ENCODE data around the gene SYCN.
A peak's percentile ranks its signal among the peaks of the same experiment; 100 is the strongest.
"Not testable (repeated sequence)": the region's sequence is repeated elsewhere in the genome, so short reads cannot be mapped to it uniquely, and the experiment has no call there.

Gene SYCN

GRCh38 chr19:39223703-39224279, 19.7 kb upstream of the SYCN start:
- peak; percentile 67 for DNase-seq

- not testable (repeated sequence) for DNase-seq
These were observed 15.0 kb upstream of the SYCN start for GRCh38 chr19:39219108-39219507.

DNA sequence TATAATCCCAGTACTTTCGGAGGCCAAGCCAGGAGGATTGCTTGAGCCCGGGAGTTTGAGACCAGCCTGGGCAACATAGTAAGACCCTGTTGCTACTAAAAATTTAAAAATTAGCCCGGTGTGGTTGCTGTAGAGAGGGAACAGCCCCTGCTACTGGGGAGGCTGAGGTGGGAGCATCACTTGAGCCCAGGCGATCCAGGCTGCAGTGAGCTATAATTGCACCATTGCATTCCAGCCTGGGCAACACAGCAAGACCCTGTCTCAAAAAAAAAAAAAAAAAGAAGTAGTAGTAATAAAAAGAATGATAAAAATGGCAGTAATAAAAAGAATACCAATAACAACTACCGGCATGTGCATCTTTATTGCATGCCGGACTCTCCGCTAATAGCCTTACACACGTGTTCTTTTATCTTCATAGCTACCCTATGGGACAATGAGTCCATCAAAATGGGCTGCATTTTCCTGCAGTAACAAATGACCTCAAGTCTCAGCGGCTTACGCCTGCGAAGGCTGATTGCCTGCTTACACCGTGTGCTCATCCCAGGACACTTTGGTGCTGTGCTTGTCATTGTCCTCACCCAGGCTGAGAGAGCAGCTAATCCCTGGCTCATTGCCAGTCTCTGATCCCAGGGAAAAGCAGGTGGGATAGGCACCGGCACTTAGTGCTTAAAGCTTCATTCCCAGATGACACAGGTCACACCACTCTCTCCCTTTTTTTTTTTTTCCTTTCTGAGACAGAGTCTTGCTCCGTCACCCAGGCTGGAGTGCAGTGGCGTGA, 14.4 kb upstream of the SYCN start:
- no peak for DNase-seq

DNA sequence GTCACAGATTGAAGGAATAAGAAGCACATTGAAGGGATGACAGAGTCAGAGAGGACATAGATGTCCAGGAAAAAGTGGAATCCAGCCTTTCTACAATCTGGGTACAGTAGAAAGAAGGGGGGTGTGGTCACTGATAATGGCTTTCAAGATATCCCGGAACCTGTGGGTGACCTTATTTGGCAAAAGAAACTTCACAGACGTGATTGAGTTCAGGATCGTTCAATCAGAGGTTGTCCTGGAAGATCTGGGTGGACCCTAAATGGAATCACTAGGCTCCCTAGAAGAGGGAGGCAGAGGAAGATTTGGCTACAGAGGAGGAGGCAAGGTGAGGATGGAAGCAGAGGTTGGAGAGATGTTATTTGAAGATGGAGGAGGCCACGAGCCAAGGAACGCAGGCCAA, 13.0 kb upstream of the SYCN start:
- DNase-seq: no peak

- not testable (repeated sequence) for DNase-seq
These were observed 11.3 kb upstream of the SYCN start for GRCh38 chr19:39215323-39215722.

DNA sequence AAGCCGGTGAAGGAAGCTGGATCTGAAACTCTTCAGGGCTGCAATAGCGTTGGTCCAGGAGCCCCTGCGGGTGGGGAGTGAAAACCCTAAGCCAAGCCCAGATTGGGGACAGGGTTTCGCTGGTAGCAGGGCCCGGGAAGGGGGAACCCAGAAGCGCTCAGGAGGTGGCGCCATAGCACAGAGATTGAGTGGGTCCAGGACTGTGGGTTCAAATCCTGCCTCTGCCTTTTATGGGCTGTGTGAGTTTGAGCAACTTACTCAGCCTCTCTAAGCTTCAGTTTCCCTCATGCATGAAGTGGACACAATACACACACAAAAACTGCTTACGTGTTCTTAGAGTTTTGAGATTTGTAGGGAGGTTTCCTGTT, 8.3 kb upstream of the SYCN start:
- no peak for DNase-seq

GRCh38 chr19:39211731-39212374, 7.8 kb upstream of the SYCN start:
- DNase-seq: no peak

- no peak for DNase-seq
These were observed 5.1 kb upstream of the SYCN start for GRCh38 chr19:39209196-39209595.

GRCh38 chr19:39208175-39208795, 4.2 kb upstream of the SYCN start:
- no peak for DNase-seq

GRCh38 chr19:39207293-39207836, 3.3 kb upstream of the SYCN start:
- no peak for DNase-seq

DNA sequence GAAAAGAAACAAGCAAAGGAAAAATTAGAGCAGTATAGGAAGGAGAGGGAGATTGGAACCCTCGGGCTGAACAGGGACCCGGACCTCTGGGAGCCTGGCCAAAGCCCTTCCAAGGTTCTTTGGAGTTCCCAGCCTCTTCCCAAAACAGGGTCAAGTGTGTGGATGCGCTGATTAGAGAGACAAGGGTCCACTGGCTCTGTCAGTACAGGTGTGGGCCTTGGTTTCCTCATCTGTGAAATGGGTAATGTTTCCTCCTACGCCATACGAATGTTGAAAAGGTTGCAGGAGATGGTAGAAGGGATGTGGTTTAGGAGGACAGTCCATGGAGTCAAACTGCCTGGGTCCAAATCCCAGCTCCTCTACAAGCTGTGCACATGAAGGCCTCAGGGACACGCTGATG, 2.1 kb upstream of the SYCN start:
- no peak for DNase-seq

DNA sequence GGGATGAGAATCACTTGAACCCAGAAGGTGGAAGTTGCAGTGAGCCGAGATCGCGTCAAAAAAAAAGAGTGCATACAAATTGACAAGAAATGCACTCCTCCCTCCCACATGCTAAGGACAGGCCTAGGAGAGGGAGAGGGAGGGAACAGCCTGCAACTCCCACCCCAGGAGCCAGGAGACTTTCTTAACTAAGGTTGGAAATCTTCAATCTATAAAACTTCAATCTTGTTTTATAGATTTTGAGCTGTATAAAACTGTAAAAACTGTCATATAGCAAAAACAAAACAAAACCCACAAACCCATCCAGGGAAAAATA, 1.3 kb upstream of the SYCN start:
- no peak for DNase-seq

DNA sequence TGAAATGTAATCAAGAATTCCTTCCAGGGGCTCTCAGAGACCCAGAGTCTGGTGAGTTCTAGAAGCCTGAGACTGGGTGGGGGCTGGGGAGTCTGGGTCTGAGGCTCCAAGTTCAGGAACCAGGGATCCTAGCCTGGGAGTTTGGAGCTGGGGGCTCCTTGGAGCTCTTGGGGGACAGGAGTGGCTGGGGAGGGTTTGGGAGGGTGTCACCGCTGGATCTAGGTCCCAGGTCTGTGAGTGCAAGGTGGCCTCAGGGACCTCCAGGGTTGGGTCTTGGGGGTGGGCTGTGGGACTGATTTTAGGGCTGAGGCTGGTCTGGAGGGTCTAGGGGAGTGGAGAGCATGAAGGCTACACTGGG, 1.1 kb downstream of the SYCN start:
- DNase-seq: no peak

- no peak for DNase-seq
These were observed 3.3 kb downstream of the SYCN start for GRCh38 chr19:39200803-39201115.

- no peak for DNase-seq
These were observed 3.8 kb downstream of the SYCN start for GRCh38 chr19:39200066-39200802.

- no peak for DNase-seq
These were observed 5.0 kb downstream of the SYCN start for GRCh38 chr19:39199025-39199424.

DNA sequence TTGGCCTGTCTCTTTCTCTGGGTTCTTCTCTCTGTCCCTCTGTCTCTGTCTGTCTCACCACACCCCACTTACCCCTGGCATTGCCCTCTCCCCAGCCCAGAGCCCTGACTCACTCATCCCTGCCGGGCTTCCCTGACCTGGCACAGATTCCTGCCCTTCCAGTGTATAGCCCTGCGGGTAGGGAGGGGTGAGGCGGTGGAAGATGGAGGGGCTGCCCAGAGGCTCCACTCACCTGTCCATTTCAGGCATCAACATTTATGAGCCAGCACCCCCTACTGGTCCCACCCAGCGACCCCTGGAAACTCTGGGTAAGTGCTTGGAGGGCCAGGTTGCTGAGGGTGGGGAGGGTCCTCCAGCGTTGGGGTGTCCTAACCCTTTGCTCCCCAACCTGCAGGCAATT, 6.3 kb downstream of the SYCN start:
- no peak for DNase-seq

- DNase-seq: no peak
These were observed 7.1 kb downstream of the SYCN start, which contains the start of gene NCCRP1 for GRCh38 chr19:39196860-39197562. TSS of gene NCCRP1 (plus strand) at chr19:39196964. CDS start at chr19:39196983, 19 bp downstream.

- no peak for DNase-seq
These were observed 7.7 kb downstream of the SYCN start for GRCh38 chr19:39196320-39196719.

DNA sequence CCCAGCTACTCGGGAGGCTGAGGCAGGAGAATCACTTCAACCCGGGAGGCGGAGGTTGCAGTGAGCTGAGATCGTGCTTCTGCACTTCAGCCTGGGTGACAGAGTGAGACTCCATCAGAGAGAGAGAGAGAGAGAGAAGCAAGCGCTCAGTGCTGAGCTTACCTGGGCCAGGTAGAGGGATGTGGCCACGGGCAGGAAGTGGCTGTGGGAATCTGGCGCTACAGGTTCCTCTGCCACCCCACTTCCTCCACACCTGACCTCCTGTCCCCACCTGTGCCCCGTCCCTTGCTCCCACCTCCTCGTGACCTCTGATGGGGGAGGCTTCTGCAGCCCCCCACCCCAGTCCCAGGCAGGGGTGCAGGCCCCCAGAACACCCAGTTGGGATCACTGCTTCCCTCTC, 8.3 kb downstream of the SYCN start:
- DNase-seq: no peak

- peak; percentile 54 for DNase-seq
These were observed 9.1 kb downstream of the SYCN start for GRCh38 chr19:39194832-39195542.

GRCh38 chr19:39193803-39194202, 10.3 kb downstream of the SYCN start:
- DNase-seq: peak; percentile 67
